Astrocyte (in vitro differentiated cells and primary cell): ENCODE measurements around the gene KRTAP4-3. TPM values are rescaled to one million over a fixed set of nuclear protein-coding genes. Genes with fewer than 3 reads are reported as not detected.
"Not testable (repeated sequence)": the region's sequence is repeated elsewhere in the genome, so short reads cannot be mapped to it uniquely, and the experiment has no call there.

Experiments used
- DNase-seq: peaks from one replicate; pipeline ENCODE4 v3.0.0-alpha.2; 2010; ENCODE audit warnings: low read depth
- FAIRE-seq: peaks from 2 replicates; lab custom pipeline; 2011; peaks lifted over from hg19 to GRCh38; lab: Jason Lieb, UNC
- H2AFZ ChIP-seq: 2 replicates; pipeline ENCODE4 v1.6.0; 2012; ENCODE audit warnings: low read depth, low read length, inconsistent platforms
- H3K27ac ChIP-seq: 2 replicates; pipeline ENCODE4 v1.5.1; 2011; ENCODE audit warnings: low read depth, low read length, inconsistent platforms
- H3K27me3 ChIP-seq: 2 replicates; pipeline ENCODE4 v1.6.0; 2011; ENCODE audit warnings: low read length, inconsistent platforms; ENCODE audit not compliant: insufficient read depth
- H3K36me3 ChIP-seq: 2 replicates; pipeline ENCODE4 v1.5.1; 2011; ENCODE audit warnings: low read length, inconsistent platforms; ENCODE audit not compliant: insufficient read depth
- H3K4me1 ChIP-seq: 2 replicates; pipeline ENCODE4 v1.5.1; 2011; ENCODE audit warnings: low read length, inconsistent platforms; ENCODE audit not compliant: insufficient read depth
- H3K4me2 ChIP-seq: 2 replicates; pipeline ENCODE4 v1.6.0; 2012; ENCODE audit warnings: low read length, inconsistent platforms
- H3K4me3 ChIP-seq: 2 replicates; pipeline ENCODE4 v1.5.1; 2011; ENCODE audit warnings: low read depth, mild to moderate bottlenecking, low read length, inconsistent platforms; ENCODE audit not compliant: insufficient read depth
- H3K79me2 ChIP-seq: 2 replicates; pipeline ENCODE4 v1.6.0; 2012; ENCODE audit warnings: mild to moderate bottlenecking, low read length, inconsistent platforms; ENCODE audit not compliant: insufficient read depth
- H3K9ac ChIP-seq: 2 replicates; pipeline ENCODE4 v1.6.0; 2012; ENCODE audit warnings: mild to moderate bottlenecking, low read length, inconsistent platforms
- H3K9me3 ChIP-seq: 2 replicates; pipeline ENCODE4 v1.5.1; 2012; ENCODE audit warnings: low read depth, mild to moderate bottlenecking, low read length, inconsistent platforms; ENCODE audit not compliant: insufficient read depth
- H4K20me1 ChIP-seq: 2 replicates; pipeline ENCODE4 v1.6.0; 2012; ENCODE audit warnings: low read length, inconsistent platforms; ENCODE audit not compliant: insufficient read depth
- H3K27ac Mint-ChIP-seq: one replicate; pipeline ENCODE4 v1.8.0; 2021; ENCODE audit warnings: mild to moderate bottlenecking, mixed read lengths; ENCODE audit not compliant: unreplicated experiment
- H3K27me3 Mint-ChIP-seq: one replicate; pipeline ENCODE4 v1.8.0; 2021; ENCODE audit warnings: low read depth, mixed read lengths; ENCODE audit not compliant: unreplicated experiment
- H3K36me3 Mint-ChIP-seq: one replicate; pipeline ENCODE4 v1.8.0; 2021; ENCODE audit warnings: low read depth, mixed read lengths; ENCODE audit not compliant: unreplicated experiment
- H3K4me1 Mint-ChIP-seq: one replicate; pipeline ENCODE4 v1.8.0; 2021; ENCODE audit warnings: low read depth, mixed read lengths; ENCODE audit not compliant: unreplicated experiment
- H3K4me3 Mint-ChIP-seq: one replicate; pipeline ENCODE4 v1.8.0; 2021; ENCODE audit warnings: mild to moderate bottlenecking, moderate library complexity, mixed read lengths; ENCODE audit not compliant: unreplicated experiment
- H3K9me3 Mint-ChIP-seq: one replicate; pipeline ENCODE4 v1.8.0; 2021; ENCODE audit warnings: mild to moderate bottlenecking, mixed read lengths; ENCODE audit not compliant: unreplicated experiment
- CTCF ChIP-seq: IDR thresholded peaks from 2 replicates; pipeline ENCODE4 v1.5.1; 2011; ENCODE audit warnings: low read depth, mild to moderate bottlenecking, inconsistent platforms, low read length, moderate library complexity; ENCODE audit not compliant: insufficient read depth
- EZH2 ChIP-seq: IDR thresholded peaks from 2 replicates; pipeline ENCODE4 v1.6.1; 2012; ENCODE audit warnings: mild to moderate bottlenecking, low read length, inconsistent platforms; ENCODE audit not compliant: insufficient read depth
- total RNA-seq: library from RNA; stranded (reverse); gene quantifications from 2 replicates; pipeline ENCODE4 v1.2.1, GENCODE V29; 2021

Gene KRTAP4-3
- total RNA-seq, 1 donor from 2014 or later: not detected

GRCh38 chr17:41151525-41151924 lies 16.5 kb downstream of the KRTAP4-3 start:
- no peaks in the 10 kb centered on the region for H3K27me3 ChIP-seq
- H3K4me1 Mint-ChIP-seq: no peaks in the 10 kb centered on the region
- no peak overlapping the region for H3K4me3 ChIP-seq
- H3K9ac ChIP-seq: no peak overlapping the region
- no peak overlapping the region for H3K4me3 Mint-ChIP-seq
- no peaks in the 10 kb centered on the region for H3K9me3 Mint-ChIP-seq
- H3K9me3 ChIP-seq: no peaks in the 10 kb centered on the region
- H3K36me3 ChIP-seq: no peaks in the 10 kb centered on the region
- no peak overlapping the region for H3K27ac Mint-ChIP-seq
- TF ChIP-seq CTCF (no peak), EZH2 (no peak)
- H2AFZ ChIP-seq: no peak overlapping the region
- FAIRE-seq: no peak
- H3K79me2 ChIP-seq: no peaks in the 10 kb centered on the region
- H3K27me3 Mint-ChIP-seq: peaks cover 5% of the 10 kb centered on the region
- no peak for DNase-seq
- no peaks in the 10 kb centered on the region for H4K20me1 ChIP-seq
- no peaks in the 10 kb centered on the region for H3K4me1 ChIP-seq
- H3K36me3 Mint-ChIP-seq: no peaks in the 10 kb centered on the region
- H3K4me2 ChIP-seq: no peak overlapping the region
- H3K27ac ChIP-seq: no peak overlapping the region

- Mint-ChIP-seq H3K4me3 (no peak overlapping the region), H3K36me3 (no peaks in the 10 kb centered on the region), H3K4me1 (no peaks in the 10 kb centered on the region), H3K27ac (no peak overlapping the region), H3K27me3 (peaks cover 5% of the 10 kb centered on the region), H3K9me3 (no peaks in the 10 kb centered on the region)
- Histone ChIP-seq H3K9ac (no peak overlapping the region), H3K27ac (no peak overlapping the region), H3K79me2 (no peaks in the 10 kb centered on the region), H3K4me3 (no peak overlapping the region), H3K36me3 (no peaks in the 10 kb centered on the region), H3K4me1 (no peaks in the 10 kb centered on the region), H2AFZ (no peak overlapping the region), H3K27me3 (no peaks in the 10 kb centered on the region), H3K4me2 (no peak overlapping the region), H3K9me3 (no peaks in the 10 kb centered on the region), H4K20me1 (no peaks in the 10 kb centered on the region)
- FAIRE-seq (no peak), DNase-seq (no peak)
- TF ChIP-seq CTCF (no peak), EZH2 (no peak)
These were observed 18.0 kb downstream of the KRTAP4-3 start for GRCh38 chr17:41150026-41150425.

GRCh38 chr17:41149652-41149985 lies 18.4 kb downstream of the KRTAP4-3 start, which contains the start of gene KRTAP4-5:
Gene KRTAP4-5, minus strand, starts transcription at chr17:41149825. Its CDS starts 58 bp downstream, at chr17:41149767.
- no peak for DNase-seq
- FAIRE-seq: no peak
- H3K27me3 ChIP-seq: no peaks in the 10 kb centered on the region
- H3K79me2 ChIP-seq: no peaks in the 10 kb centered on the region
- H3K4me3 ChIP-seq: no peak within 1 kb of the TSS
- H3K4me3 Mint-ChIP-seq: no peak within 1 kb of the TSS
- no peaks in the 10 kb centered on the region for H3K4me1 Mint-ChIP-seq
- no peak within 1 kb of the TSS for H2AFZ ChIP-seq
- H3K27me3 Mint-ChIP-seq: peaks cover 5% of the 10 kb centered on the region
- no peaks in the 10 kb centered on the region for H3K9me3 ChIP-seq
- H4K20me1 ChIP-seq: no peaks in the 10 kb centered on the region
- H3K27ac Mint-ChIP-seq: no peak within 1 kb of the TSS
- no peak within 1 kb of the TSS for H3K4me2 ChIP-seq
- no peaks in the 10 kb centered on the region for H3K36me3 ChIP-seq
- no peak within 1 kb of the TSS for H3K27ac ChIP-seq
- no peaks in the 10 kb centered on the region for H3K36me3 Mint-ChIP-seq
- no peak within 1 kb of the TSS for H3K9ac ChIP-seq
- H3K9me3 Mint-ChIP-seq: no peaks in the 10 kb centered on the region
- no peak for TF ChIP-seq CTCF
- no peak for TF ChIP-seq EZH2
- H3K4me1 ChIP-seq: no peaks in the 10 kb centered on the region

- not testable (repeated sequence) for H3K9me3 Mint-ChIP-seq, H3K27ac ChIP-seq, H3K4me1 ChIP-seq, H3K36me3 Mint-ChIP-seq, H3K4me3 Mint-ChIP-seq, H3K9ac ChIP-seq, H3K4me1 Mint-ChIP-seq, H3K27me3 ChIP-seq, H4K20me1 ChIP-seq, H3K9me3 ChIP-seq, H3K79me2 ChIP-seq, H3K27ac Mint-ChIP-seq, FAIRE-seq, H3K4me2 ChIP-seq, H3K4me3 ChIP-seq, H3K36me3 ChIP-seq, H3K27me3 Mint-ChIP-seq, DNase-seq, H2AFZ ChIP-seq
These were observed 18.9 kb downstream of the KRTAP4-3 start for GRCh38 chr17:41148971-41149651.
